Activated CD4-positive, alpha-beta T cell treated with anti-CD3 and anti-CD28 coated beads, Interleukin-2, amount 50 U/mL, for 4 hours (primary cell): Measurements from ENCODE around the gene KRTAP10-9.

Experiments used
- DNase-seq, 2 experiments: peaks; one replicate each; pipeline ENCODE4 v3.0.0-alpha.2; 2020

The KRTAP10-9 gene

DNA sequence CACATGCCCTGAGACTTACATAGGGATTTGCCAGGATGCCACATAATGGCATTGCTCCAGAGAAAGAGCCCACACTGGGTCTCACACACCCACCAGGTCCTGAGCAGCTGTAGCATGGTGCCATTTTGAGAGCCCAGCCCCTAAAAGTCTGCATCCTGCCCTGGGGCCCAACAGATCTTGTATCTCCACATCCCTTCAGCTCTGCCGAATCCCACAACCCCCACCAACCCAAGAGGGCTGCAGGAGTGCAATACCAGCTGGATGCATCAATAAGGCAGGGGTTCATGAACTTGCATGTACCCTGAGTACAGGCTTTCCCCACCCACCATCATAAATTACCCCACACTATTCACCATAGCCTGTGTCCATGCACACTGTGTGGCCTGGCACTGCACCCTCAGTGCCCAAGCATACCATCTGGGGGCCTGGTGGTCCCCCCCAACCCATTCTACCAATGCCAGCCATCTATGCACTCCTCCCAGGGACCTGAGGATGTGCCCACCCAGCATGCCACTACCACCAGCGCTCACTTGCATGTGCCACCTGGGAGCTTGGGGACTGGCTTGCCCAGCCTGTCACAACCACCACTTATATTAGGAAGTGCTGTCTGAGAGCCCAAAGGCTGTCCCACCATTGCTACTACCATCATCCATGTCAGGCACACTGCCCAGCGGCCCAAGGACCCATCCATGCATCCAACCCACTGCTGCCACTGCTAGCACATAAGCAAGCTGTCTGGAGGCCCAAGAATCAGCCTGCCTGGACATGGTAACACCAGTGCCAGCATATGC is 43.9 kb downstream of the KRTAP10-9 start:
- DNase-seq = no peak

DNA sequence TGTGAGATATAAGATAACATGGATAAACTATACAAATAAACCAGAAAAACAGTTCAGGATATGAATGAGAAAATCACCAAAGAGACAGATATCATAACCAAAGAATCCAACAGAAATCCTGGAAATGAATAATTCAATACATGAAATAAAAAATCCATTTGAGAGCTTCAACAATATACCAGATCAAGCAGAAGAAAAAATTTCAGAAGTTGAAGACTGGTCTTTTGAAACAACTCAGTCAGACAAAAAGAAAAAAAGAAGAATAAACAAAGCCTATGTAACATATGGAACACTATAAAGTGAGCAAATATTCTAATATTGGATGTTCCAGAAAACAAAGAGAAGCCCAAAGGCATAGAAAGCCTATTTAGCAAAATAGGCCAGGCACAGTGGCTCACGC is 45.0 kb downstream of the KRTAP10-9 start:
- DNase-seq = no peak

DNA sequence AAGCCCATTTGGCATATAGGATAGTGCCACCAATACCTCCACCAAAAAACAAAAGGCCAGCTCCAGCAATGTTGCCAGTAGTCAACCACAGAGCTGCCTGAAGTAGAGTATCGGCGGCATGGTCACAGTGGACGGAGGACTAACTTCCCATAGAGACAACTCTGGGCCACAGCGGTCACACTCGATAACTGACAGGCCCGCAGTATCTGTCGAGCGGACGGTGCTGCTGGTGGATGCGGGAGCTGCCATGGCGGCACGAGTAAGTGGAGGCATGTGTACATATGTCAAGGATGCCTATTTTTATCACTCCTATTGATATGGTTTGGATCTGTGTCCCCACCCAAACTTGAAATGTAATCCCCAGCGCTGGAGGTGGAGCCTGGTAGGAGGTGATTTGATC is 51.0 kb downstream of the KRTAP10-9 start:
- no peak for DNase-seq
